Activated CD8-positive, alpha-beta T cell treated with anti-CD3 and anti-CD28 coated beads for 36 hours (primary cell): ENCODE measurements around the gene PROKR1. TPM values are rescaled to one million over a fixed set of nuclear protein-coding genes. Genes with fewer than 3 reads are reported as not detected.

Source experiments
- ATAC-seq: fragments of 200-7000 bp; cut with Tn5 transposase; one replicate; pipeline ENCODE4 v1.10.0; 2021; ENCODE audit warnings: mild to moderate bottlenecking, moderate library complexity
- CTCF ChIA-PET: fragments of 350-600 bp; sonication (Branson Sonifier 250); formaldehyde crosslinking; loops from one replicate; lab custom pipeline; 2021; ENCODE audit warnings: antibody characterized with exemption; lab: Charles Lee
- POLR2A ChIA-PET: fragments of 350-600 bp; sonication (Branson Sonifier 250); formaldehyde crosslinking; loops from one replicate; lab custom pipeline; 2021; ENCODE audit warnings: antibody characterized with exemption; lab: Charles Lee
- DNase-seq: peaks from one replicate; pipeline ENCODE4 v3.0.0-alpha.2; 2020
- H3K27ac Mint-ChIP-seq: one replicate; pipeline ENCODE4 v1.8.0; 2021; ENCODE audit warnings: mild to moderate bottlenecking, mixed read lengths
- H3K27me3 Mint-ChIP-seq: one replicate; pipeline ENCODE4 v1.8.0; 2021; ENCODE audit warnings: mixed read lengths
- H3K36me3 Mint-ChIP-seq: one replicate; pipeline ENCODE4 v1.8.0; 2021; ENCODE audit warnings: low read depth, mixed read lengths
- H3K4me1 Mint-ChIP-seq: one replicate; pipeline ENCODE4 v1.8.0; 2021; ENCODE audit warnings: low read depth, mixed read lengths
- H3K4me3 Mint-ChIP-seq: one replicate; pipeline ENCODE4 v1.8.0; 2021; ENCODE audit warnings: mild to moderate bottlenecking, moderate library complexity, mixed read lengths
- H3K9me3 Mint-ChIP-seq: one replicate; pipeline ENCODE4 v1.8.0; 2021; ENCODE audit warnings: mixed read lengths
- CTCF ChIP-seq: fragments of 200-600 bp; IDR thresholded peaks from one replicate; pipeline ENCODE4 v1.8.0; 2022; ENCODE audit warnings: antibody characterized with exemption, mild to moderate bottlenecking
- intact Hi-C: fragments of 100-400 bp; cut with micrococcal nuclease; formaldehyde crosslinking; loops from one replicate; pipeline ENCODE4 v1.10.0; 2022
- total RNA-seq, 2 experiments: library from RNA; stranded (reverse); gene quantifications; one replicate each; pipeline ENCODE4 v1.2.3, GENCODE V29; 2021

PROKR1 gene
- total RNA-seq, 2 experiments from 2014 or later = not detected

- DNase-seq (no peak), ATAC-seq (no peak)
- ChIA-PET CTCF (interaction anchor here (0.8 to 1.8 kb wide), 3 partner anchors 10 to 263 kb away, joined by 3 to 6 read pairs (median 4); no protein-coding TSS in a partner anchor), POLR2A (interaction anchor here (1.1 kb wide), 1 partner anchor 8 kb away, joined by 3 read pairs; no protein-coding TSS in a partner anchor)
- no peak overlapping the region for H3K4me3 Mint-ChIP-seq
- H3K27ac Mint-ChIP-seq = no peak overlapping the region
- intact Hi-C loops = no loop called here
- peaks cover 24% of the 10 kb centered on the region for H3K4me1 Mint-ChIP-seq
- no peaks in the 10 kb centered on the region for H3K36me3 Mint-ChIP-seq
- TF ChIP-seq CTCF = no peak
- H3K27me3 Mint-ChIP-seq = peaks cover 21% of the 10 kb centered on the region
- no peaks in the 10 kb centered on the region for H3K9me3 Mint-ChIP-seq
Measured at GRCh38 chr2:68662466-68662865, 19.1 kb downstream of the PROKR1 start.

GRCh38 chr2:68663371-68664156 is 20.2 kb downstream of the PROKR1 start:
- H3K36me3 Mint-ChIP-seq = no peaks in the 10 kb centered on the region
- intact Hi-C loops = no loop called here
- no peaks in the 10 kb centered on the region for H3K9me3 Mint-ChIP-seq
- no peak for TF ChIP-seq CTCF
- ChIA-PET CTCF (interaction anchor here (0.6 to 1.8 kb wide), 3 partner anchors 11 to 68 kb away, joined by 3 to 6 read pairs (median 4); no protein-coding TSS in a partner anchor), POLR2A (interaction anchor here (1.1 kb wide), 1 partner anchor 9 kb away, joined by 3 read pairs; no protein-coding TSS in a partner anchor)
- DNase-seq (peak; percentile 66), ATAC-seq (peak; percentile 90)
- H3K27ac Mint-ChIP-seq = no peak overlapping the region
- H3K4me1 Mint-ChIP-seq = peaks cover 24% of the 10 kb centered on the region
- peaks cover 13% of the 10 kb centered on the region for H3K27me3 Mint-ChIP-seq
- no peak overlapping the region for H3K4me3 Mint-ChIP-seq

GRCh38 chr2:68667371-68667770 is 24.0 kb downstream of the PROKR1 start:
- no peak overlapping the region for H3K27ac Mint-ChIP-seq
- ChIA-PET POLR2A (interaction anchor here (1.2 kb wide), 1 partner anchor 49 kb away, joined by 3 read pairs; no protein-coding TSS in a partner anchor), CTCF (interaction anchor here (0.6 kb wide), 1 partner anchor 42 kb away, joined by 5 read pairs; no protein-coding TSS in a partner anchor)
- peaks cover 20% of the 10 kb centered on the region for H3K27me3 Mint-ChIP-seq
- H3K9me3 Mint-ChIP-seq = no peaks in the 10 kb centered on the region
- intact Hi-C loops = no loop called here
- no peak for TF ChIP-seq CTCF
- peaks cover 17% of the 10 kb centered on the region for H3K4me1 Mint-ChIP-seq
- H3K36me3 Mint-ChIP-seq = no peaks in the 10 kb centered on the region
- no peak for ATAC-seq
- H3K4me3 Mint-ChIP-seq = no peak overlapping the region
- DNase-seq = no peak

GRCh38 chr2:68669651-68670050 is 26.3 kb downstream of the PROKR1 start:
- Mint-ChIP-seq H3K36me3 (no peaks in the 10 kb centered on the region), H3K9me3 (no peaks in the 10 kb centered on the region), H3K27ac (no peak overlapping the region), H3K4me1 (peaks cover 3% of the 10 kb centered on the region), H3K27me3 (peaks cover 20% of the 10 kb centered on the region), H3K4me3 (no peak overlapping the region)
- ChIA-PET CTCF (interaction anchor here (1.1 kb wide), 1 partner anchor 74 kb away, joined by 5 read pairs; no protein-coding TSS in a partner anchor), POLR2A (no interaction called here)
- intact Hi-C loops = no loop called here
- no peak for TF ChIP-seq CTCF
- DNase-seq (no peak), ATAC-seq (no peak)

GRCh38 chr2:68671961-68672360 is 28.6 kb downstream of the PROKR1 start:
- DNase-seq (no peak), ATAC-seq (no peak)
- peaks cover 3% of the 10 kb centered on the region for H3K36me3 Mint-ChIP-seq
- peaks cover 3% of the 10 kb centered on the region for H3K4me1 Mint-ChIP-seq
- no peak for TF ChIP-seq CTCF
- CTCF ChIA-PET = no interaction called here
- POLR2A ChIA-PET = no interaction called here
- H3K27me3 Mint-ChIP-seq = peaks cover 20% of the 10 kb centered on the region
- H3K9me3 Mint-ChIP-seq = peaks cover 5% of the 10 kb centered on the region
- intact Hi-C loops = no loop called here
- H3K27ac Mint-ChIP-seq = no peak overlapping the region
- H3K4me3 Mint-ChIP-seq = no peak overlapping the region
